Measurements from ENCODE around the gene ZNF254. TPM values are rescaled to one million over a fixed set of nuclear protein-coding genes. Genes with fewer than 3 reads are reported as not detected.
"Not testable (repeated sequence)": the region's sequence is repeated elsewhere in the genome, so short reads cannot be mapped to it uniquely, and the experiment has no call there.

Gene ZNF254
- polyA plus RNA-seq, 5 donors, result 25.7 to 53.9 (median 40.7) TPM

DNA sequence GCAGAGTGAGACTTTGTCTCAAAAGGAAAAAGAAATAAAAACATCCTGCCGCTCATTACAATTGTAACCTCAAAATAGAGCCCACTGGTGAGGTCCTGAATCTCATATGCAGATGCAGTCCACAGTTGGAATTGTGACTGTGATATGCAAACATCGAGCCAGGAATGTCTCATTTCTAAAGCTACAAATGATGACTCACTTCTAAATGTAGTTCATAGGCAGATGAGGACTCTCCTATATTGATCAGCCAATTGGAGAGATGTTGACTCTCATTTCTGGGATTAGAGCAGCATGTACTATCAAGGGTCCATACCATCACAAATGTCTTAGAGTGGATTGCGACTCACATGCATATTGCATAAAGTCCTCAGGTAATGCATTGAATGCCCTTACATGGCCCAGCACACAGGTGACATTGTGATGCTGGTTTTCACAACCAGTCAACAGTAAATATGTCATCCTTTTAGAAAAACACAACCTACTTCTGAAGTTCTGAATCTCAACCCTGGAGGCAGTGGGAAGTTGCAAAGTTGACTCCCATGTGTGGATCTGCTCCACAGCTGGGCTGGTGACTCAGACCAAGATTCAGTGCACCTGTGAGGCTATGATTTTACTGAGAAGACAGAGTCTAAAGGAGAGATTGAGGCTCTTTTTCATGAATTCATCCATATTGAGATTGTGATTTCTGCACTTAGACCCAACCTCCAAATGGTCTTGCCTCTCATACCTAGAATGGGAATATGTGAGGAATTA lies 16.9 kb upstream of the ZNF254 start:
- DNase-seq, result no peak

DNA sequence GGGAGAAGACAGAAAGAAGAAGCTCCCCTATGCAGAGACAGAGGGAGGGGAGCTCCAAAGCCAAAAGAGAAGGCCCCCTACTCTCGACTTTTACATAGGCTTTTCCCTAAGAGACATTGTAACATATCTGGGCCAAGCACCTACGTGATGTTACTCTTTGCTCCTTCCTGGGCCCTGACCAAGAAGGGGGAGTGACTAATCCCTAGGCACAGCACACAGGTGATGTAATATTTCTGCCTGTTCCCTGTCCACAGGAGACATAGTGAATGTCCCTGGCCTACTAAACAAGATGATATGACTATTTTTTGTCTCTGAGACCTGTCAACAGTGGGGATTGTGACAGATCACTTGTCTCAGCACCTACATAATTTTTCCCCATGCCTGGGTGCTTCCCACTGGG lies 15.9 kb upstream of the ZNF254 start:
- DNase-seq, result no peak

DNA sequence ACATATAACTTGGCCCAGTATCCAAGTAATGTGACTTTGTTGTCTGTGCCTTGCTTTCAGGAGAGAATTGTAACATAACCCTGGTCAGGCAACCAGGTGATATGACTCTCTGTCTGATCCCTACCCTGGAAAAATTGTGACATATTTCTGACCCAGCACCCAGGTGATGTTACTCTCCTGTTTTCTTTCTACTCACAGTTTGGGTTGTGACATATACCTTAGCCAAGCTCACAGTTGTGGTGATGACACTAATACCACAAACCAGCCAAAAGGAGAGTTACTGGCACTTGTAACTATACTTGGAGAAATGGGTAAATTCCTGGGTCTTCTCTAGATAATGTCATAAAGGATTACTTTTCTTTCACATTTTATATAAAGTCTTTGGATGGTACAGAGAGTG lies 14.3 kb upstream of the ZNF254 start:
- no peak for DNase-seq

DNA sequence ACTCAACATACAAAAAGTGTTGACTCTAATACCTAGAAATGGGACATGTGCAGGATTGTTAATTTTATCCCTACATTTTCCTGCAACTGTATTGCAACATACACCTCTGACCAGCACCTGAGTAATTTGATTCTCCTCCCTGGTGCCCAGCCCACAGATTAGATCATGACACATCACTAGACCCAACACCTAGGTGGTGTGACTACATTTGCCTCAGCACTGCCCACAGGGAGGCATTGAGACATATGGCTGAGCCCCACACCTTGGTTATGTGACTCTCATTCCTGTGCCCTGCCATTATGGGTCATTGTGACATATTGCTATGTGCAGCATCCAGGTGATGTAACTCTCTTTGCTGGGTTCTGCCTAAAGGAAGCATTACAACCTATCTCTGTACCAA lies 13.2 kb upstream of the ZNF254 start:
- no peak for DNase-seq

DNA sequence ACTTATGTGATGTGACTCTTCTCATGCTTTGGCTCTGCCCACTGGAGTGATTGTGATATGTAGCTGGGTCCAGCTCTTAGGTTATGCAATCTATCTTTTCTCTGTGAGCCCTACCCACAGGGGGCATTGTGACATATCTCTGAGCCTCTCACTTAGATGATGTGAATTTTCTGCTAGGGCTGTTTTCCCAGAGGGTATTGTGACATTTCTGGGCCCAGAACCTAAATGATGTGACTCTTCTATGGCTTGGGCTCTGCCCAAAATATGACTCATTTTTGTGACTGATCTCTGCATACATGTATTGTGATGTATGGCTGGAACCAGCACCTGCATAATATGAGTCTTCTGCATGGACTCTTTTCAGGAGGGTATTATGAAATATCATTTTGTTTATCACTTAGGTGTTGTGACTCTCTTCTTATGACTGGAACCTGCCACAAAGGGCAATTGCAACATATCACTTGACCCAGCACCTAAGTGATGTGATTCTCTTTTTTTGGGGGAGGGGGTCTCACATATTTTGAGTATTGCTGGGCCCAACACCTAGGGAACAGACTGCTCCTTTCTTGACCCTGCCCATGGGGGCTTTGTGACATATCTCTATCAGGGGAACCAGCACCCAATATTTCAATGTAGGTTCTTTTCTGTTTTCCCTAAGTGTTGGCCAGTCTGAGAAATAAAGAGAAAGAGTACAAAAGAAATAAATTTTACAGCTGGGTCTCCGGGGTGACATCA lies 12.1 kb upstream of the ZNF254 start:
- no peak for DNase-seq

DNA sequence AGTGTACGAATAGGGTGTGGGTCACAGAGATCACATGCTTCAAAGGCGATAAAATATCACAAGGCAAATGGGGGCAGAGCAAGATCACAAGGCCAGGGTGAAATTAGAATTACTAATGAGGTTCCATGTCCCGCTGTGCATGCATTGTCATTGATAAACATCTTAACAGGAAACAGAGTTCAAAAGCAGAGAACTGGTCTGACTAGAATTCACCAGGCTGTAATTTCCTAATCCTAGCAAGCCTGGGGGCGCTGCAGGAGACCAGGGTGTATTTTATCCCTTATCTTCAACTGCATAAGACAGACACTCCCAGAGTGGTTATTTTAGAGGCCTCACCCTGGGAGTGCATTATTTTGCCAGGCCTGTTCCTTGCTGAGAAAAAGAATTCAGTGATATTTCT lies 11.5 kb upstream of the ZNF254 start:
- not testable (repeated sequence) for DNase-seq

DNA sequence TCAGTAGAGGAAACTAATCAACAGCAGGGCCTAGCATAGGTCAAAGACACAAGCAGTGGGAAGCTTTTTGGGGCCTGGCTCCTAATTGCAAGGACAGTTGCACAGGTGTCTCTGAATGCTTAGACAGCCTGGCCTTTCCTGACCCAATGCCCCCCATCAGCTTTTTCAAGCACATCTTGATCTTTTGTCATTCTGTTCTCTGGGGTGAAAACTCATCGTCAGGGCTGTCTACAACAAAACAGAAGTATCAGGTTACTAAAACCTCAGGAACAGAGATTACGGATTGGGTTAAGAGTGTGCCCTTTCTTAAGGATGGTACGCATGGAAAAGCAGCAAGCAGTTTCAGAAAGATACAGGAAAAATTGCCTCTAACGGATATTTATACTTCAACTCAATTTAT lies 8.3 kb upstream of the ZNF254 start:
- DNase-seq, result no peak

DNA sequence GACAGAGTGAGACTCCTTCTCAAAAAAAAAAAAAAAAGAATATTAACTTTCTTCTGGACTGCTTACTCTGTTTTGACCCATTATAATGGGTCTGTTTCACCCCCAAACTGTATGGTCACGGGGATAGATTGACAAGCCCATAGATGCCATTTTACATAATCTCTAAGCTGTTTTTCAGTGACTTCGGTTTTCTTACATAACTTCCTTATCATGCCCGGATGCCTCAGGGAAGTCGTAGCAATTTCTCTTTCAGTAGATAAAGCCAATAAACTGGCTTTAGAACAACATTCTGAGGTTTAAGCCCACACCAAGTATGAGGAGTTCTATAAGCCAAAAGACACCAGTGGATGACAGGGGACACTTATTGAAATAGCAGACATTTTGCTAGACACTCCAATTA lies 5.9 kb upstream of the ZNF254 start:
- DNase-seq, result no peak

DNA sequence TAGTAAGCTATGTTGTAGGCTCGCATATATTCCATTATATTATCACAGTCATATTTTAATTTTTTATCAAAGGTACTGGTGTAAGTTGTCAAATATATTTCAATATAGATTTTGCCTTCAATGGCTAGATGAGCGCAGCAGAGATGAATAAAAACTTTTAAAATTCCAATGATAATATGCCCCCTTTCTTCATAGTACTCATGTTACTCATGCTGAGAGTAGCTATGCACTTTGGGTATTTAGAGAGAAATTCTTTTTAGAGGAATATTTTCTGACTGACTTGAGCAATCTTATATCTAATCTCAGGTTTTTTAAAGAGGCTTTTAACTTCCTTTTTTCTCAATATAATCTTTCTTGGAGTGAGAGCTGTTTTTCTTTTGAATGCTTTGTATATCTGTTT lies 11.4 kb downstream of the ZNF254 start:
- DNase-seq, result no peak

DNA sequence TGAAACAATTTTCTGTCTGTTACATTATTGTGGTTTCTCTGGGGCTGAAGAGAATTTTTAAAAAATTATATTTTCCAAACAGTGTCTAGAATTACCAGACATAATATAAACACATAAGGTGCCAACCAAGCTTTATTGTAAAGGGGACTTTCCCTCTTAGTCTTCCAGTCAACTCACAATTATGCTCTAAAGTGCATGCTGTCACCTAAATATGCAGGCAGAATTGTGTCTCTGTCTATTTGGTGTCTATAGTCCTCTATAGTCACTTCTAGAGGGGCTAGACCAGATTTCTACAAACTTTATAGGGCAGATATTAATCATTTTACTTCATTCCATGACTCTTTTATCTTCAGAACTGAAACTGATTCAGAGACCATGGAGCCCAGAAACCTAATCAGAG lies 12.8 kb downstream of the ZNF254 start:
- DNase-seq, result no peak

DNA sequence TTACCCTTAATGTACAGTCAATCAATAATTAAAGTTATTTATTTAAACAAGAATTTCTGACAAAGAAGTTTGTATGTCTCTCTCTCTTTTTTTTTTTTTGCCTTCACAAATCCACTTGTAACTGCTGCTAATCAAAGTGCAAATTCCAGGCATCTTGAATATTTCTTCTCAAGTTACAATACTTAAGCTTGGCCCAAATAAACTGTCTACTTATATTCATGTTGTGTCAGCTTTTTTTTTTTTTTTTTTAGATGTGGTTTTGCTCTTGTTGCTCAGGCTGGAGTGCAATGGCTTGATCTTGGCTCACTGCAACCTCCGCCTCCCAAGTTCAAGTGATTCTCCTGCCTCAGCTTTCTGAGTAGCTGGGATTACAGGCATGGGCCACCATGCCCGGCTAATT lies 13.6 kb downstream of the ZNF254 start:
- not testable (repeated sequence) for DNase-seq

DNA sequence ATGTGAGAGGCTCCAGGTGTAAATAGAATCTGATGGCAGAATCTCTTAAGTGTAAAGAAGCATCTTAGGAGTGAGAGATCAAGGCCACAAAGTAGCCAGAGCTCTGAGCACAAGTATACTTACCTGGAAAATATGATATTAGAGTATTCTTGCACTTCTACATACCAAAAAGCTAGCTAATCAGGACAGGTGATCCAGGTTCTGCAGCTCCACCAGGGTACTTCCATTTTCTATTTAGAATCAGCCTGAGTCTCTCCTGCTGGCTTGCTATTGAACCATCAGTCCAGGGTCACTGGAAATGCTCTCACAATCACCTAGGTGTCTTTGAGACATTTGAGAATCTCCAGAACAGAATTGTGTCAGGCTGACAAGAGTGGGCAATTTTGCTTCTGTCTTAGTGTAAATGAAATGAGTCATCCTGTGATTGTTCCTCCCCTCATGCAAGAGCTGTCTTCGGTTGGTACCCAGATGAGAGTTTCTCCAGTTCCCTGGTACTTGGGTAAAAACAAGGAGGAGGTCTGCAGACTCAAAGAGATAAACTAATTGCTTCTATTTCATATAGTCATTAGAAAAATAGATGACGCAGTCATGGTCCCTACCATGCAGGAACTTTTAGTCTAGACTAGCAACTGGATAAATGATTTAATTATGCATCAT lies 14.6 kb downstream of the ZNF254 start:
- no peak for DNase-seq

DNA sequence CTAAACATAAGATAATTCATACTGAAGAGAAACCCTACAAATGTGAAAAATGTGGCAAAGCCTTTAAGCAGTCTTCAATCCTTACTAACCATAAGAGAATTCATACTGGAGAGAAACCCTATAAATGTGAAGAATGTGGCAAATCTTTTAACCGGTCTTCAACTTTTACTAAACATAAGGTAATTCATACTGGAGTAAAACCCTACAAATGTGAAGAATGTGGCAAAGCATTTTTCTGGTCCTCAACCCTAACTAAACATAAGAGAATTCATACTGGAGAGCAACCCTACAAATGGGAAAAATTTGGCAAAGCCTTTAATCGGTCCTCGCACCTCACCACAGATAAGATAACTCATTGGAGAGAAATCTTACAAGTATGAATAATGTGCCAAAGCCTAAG lies 40.6 kb downstream of the ZNF254 start:
- DNase-seq, result no peak

DNA sequence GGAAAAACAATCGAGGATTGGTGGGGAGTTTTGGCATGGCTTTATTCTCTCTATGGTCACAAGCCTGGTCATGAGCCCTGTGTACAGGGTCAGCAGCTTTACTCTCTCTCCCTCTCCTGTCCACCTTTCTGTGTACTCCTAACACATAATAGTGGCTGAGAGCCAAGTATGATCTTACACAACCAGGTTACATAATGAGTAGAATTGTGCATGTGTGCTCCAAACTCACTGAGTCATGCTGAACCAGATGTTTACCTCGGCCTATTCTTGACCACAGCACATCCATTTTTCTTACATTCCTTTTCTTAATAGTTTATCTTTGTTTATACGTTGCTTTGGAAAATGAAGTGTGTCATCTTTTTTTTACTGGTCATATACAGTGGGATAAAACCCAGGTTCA lies 53.1 kb downstream of the ZNF254 start:
- DNase-seq, result peak in 1 of 2 donors; percentile 14

DNA sequence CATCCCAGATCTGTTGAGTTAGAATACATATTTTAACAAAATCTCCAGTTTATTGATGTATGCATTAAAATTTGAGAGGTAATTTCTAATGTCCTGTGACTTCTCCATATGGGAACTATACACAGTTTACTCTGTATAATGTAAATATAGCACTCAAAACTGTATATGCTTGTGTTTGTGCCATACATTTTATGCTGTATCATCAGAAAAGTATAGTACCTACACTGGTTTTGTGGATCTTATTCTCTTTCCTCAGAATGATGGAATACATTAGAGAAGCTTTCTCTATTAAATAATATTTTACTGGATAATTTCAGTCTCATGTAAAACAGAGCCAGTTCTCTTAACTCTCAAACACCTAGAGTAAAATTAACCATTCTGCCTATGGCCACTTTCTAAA lies 53.6 kb downstream of the ZNF254 start:
- no peak for DNase-seq

DNA sequence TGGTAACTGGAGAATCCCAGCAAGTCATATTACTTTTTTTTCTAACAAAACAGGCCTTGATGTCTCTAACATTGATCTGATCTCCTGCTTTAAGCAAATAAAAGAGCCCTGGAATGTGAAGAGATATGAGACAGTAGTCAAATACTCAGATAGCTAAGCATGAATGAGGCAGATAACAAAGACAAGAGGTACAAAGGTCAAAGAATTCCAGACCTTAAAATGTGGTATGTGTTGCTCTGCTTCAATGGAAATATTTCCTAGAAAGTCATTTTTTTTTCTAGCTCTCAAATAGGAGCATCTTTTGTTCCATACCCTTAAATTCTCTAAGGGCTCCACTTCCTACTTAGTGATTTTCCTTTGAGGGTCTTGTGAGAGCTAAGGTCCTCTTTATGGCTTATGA lies 54.6 kb downstream of the ZNF254 start:
- DNase-seq, result no peak

DNA sequence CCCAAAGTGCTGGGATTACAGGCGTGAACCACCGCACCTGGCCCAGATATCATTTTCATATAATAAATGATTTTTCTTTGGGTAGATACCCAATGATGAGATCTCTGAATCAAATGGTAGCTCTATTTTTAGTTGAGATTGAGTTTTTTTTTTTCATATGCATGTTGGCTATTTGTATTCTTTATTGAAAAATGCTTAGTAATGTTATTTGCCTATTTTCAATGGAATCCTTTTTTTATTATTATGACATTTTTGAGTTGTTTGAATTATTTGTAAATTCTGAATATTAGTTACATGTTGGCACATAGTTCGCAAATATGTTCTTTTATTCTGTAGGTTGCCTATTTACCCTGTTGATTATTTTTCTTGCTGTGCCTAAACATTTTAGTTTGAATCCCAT lies 55.8 kb downstream of the ZNF254 start:
- DNase-seq, result no peak

DNA sequence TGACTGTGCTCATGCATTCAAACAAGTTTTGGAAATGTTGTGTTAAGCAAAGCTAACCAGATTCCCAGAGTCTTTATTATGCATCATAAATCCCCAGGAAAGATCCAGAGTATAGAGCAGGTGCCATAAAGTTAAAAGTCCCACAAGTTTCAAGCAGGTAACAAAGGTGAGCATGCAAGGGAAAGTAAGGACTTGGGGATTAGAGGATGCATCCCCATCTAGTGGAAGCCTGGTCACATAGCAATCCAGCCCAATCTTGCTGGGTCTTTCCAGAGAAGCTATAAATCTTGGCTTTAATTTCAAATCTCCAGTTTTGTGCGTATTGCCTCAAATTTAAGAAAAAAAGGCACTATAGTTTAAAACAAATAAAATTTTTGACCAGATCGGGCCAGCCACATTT lies 72.7 kb downstream of the ZNF254 start:
- DNase-seq, result no peak

DNA sequence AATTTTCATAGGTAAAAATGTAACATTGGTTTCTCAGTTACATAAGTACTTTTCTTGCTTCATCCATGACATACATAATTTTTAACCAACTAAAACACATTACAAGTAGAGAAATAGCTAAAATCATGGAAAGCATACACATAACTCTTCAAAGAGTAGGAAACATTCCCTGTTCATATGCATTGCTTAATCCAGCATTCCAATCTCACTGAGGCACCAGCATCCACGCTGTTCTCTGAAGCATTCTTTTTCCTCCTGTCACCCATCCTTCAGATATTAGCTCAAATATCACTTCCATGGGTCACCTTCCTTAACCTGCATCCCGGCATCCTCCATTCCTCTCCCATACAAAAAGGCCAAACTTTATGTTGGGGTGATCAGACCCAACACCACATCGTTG lies 79.1 kb downstream of the ZNF254 start:
- no peak for DNase-seq

DNA sequence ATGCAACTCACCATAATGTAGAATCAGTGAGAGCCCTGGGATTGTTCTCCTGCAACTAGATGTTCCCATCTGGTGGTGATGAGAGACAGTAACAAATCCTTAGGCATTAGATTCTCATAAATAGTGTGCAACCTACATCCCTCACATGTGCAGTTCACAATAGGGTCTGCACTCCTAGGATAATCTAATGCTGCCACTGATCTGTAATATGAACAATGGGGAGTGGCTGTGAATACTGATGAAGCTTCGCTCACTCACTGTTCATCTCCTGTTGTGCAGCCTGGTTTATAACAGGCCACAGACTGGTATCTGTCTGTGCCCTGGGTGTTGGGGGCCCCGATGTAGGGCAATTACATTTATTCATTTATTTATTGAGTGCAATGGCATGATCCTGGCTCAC lies 86.9 kb downstream of the ZNF254 start:
- DNase-seq, result no peak

DNA sequence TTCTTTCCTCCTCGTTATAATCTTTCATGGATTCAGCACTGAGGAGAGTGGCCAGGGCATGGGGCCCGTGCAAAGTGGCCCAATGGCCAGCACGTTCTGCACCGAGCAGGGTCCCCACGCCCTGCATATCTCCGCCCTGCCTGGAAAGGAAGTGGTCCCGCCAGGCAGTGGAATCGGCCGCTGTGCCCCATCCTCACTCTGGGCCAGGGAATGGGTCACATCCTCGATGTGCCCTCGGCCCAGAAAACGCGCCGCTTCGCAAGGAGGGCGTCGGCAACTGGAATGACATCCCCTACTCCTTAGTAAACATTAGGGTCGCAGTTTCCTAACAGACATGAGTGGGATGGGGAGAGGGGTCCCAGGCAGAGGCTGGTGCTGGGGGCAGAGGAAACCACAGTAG lies 90.7 kb downstream of the ZNF254 start:
- DNase-seq, result no peak

DNA sequence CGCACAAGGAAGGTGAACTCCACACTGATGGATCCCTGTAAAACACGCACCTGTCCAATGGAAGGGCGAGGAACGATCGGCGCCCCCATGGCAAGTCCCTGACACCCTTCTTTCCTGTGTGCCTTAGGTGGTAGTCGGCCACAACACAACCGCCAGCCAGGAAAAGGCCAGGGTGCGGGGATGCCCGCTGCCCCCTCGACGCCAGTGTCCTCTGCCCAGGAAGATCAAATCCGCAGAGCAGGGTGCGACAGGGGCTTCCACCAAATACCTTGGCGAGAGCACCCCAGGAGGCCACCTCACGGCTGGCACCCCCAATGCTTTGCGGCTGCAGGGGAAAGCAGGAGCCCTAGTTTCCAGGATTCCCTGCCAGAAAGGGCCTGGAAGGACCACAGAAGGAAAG lies 91.2 kb downstream of the ZNF254 start:
- DNase-seq, result no peak

Measured in right lung (tissue), 5 donors.